ENCODE results near the gene LYPD6B.
"Not testable (repeated sequence)": the region's sequence is repeated elsewhere in the genome, so short reads cannot be mapped to it uniquely, and the experiment has no call there.

LYPD6B gene

GRCh38 chr2:149189769-149190168 is 151.3 kb downstream of the LYPD6B start:
- no peak for DNase-seq (ENCODE audit: low read depth in 1 of 2, low spot score in 1 of 2)

GRCh38 chr2:149191915-149192314 is 153.4 kb downstream of the LYPD6B start:
- no peak for DNase-seq (ENCODE audit: low read depth in 1 of 2, low spot score in 1 of 2)

GRCh38 chr2:149192427-149192826 is 153.9 kb downstream of the LYPD6B start:
- DNase-seq (ENCODE audit: low read depth in 1 of 2, low spot score in 1 of 2), result no peak

- no peak for DNase-seq (ENCODE audit: low read depth in 1 of 2, low spot score in 1 of 2)
Observed at GRCh38 chr2:149200109-149200520, 161.6 kb downstream of the LYPD6B start.

GRCh38 chr2:149204686-149205085 is 166.2 kb downstream of the LYPD6B start:
- no peak for DNase-seq (ENCODE audit: low read depth in 1 of 2, low spot score in 1 of 2)

GRCh38 chr2:149205143-149205542 is 166.6 kb downstream of the LYPD6B start:
- DNase-seq (ENCODE audit: low read depth in 1 of 2, low spot score in 1 of 2), result no peak

- DNase-seq (ENCODE audit: low read depth in 1 of 2, low spot score in 1 of 2), result no peak
Observed at GRCh38 chr2:149213764-149214493, 175.4 kb downstream of the LYPD6B start.

GRCh38 chr2:149218497-149218896 is 180.0 kb downstream of the LYPD6B start:
- DNase-seq (ENCODE audit: low read depth in 1 of 2, low spot score in 1 of 2), result no peak

- DNase-seq (ENCODE audit: low read depth in 1 of 2, low spot score in 1 of 2), result no peak
Observed at GRCh38 chr2:149219856-149220255, 181.4 kb downstream of the LYPD6B start.

GRCh38 chr2:149221002-149221401 is 182.5 kb downstream of the LYPD6B start:
- DNase-seq (ENCODE audit: low read depth in 1 of 2, low spot score in 1 of 2), result no peak

- DNase-seq (ENCODE audit: low read depth in 1 of 2, low spot score in 1 of 2), result no peak
Observed at GRCh38 chr2:149221898-149222297, 183.4 kb downstream of the LYPD6B start.

GRCh38 chr2:149223472-149224095 is 185.1 kb downstream of the LYPD6B start:
- no peak for DNase-seq (ENCODE audit: low read depth in 1 of 2, low spot score in 1 of 2)

- DNase-seq (ENCODE audit: low read depth in 1 of 2, low spot score in 1 of 2), result no peak
Observed at GRCh38 chr2:149224543-149224942, 186.0 kb downstream of the LYPD6B start.

- no peak for DNase-seq (ENCODE audit: low read depth in 1 of 2, low spot score in 1 of 2)
Observed at GRCh38 chr2:149225446-149225845, 186.9 kb downstream of the LYPD6B start.

- no peak for DNase-seq (ENCODE audit: low read depth in 1 of 2, low spot score in 1 of 2)
Observed at GRCh38 chr2:149226790-149227189, 188.3 kb downstream of the LYPD6B start.

- DNase-seq (ENCODE audit: low read depth in 1 of 2, low spot score in 1 of 2), result no peak
Observed at GRCh38 chr2:149235816-149236375, 197.4 kb downstream of the LYPD6B start.

GRCh38 chr2:149236410-149236809 is 197.9 kb downstream of the LYPD6B start:
- no peak for DNase-seq (ENCODE audit: low read depth in 1 of 2, low spot score in 1 of 2)

GRCh38 chr2:149246186-149246585 is 207.7 kb downstream of the LYPD6B start:
- DNase-seq (ENCODE audit: low read depth in 1 of 2, low spot score in 1 of 2), result no peak

GRCh38 chr2:149251436-149251835 is 212.9 kb downstream of the LYPD6B start:
- not testable (repeated sequence) for DNase-seq (ENCODE audit: low read depth in 1 of 2, low spot score in 1 of 2)

GRCh38 chr2:149256877-149257276 is 218.4 kb downstream of the LYPD6B start:
- not testable (repeated sequence) for DNase-seq (ENCODE audit: low read depth in 1 of 2, low spot score in 1 of 2)

- DNase-seq (ENCODE audit: low read depth in 1 of 2, low spot score in 1 of 2), result no peak
Observed at GRCh38 chr2:149258531-149258930, 220.0 kb downstream of the LYPD6B start.

- DNase-seq (ENCODE audit: low read depth in 1 of 2, low spot score in 1 of 2), result no peak
Observed at GRCh38 chr2:149259136-149259535, 220.6 kb downstream of the LYPD6B start.
